ENCODE data around the gene IGSF23. TPM values are rescaled to one million over a fixed set of nuclear protein-coding genes. Genes with fewer than 3 reads are reported as not detected.
A peak's percentile ranks its signal among the peaks of the same experiment; 100 is the strongest.

IGSF23 gene
- total and polyA plus RNA-seq, 12 donors = not detected

DNA sequence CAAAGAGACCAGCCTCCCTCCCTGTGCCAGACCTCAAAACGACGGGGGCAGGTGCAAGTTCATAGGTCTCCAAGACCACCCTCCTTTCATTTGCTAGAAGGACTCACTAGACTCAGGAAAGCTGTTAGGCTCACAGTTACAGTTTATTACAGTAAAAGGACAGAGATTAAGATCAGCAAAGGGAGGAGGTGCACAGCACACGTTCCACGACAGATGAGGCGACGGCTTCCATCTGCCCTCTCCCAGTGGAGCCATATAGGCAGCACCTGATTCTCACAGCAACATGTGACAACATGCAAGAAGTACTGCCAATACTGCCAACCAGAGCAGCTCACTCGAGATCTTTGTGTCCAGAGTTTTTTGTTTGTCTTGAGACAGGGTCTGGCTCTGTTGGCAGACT, 48.5 kb downstream of the IGSF23 start:
- 45 to 72% (median 63%) methylated on average over 2 to 7 of the region's 7 CpGs for WGBS, 4 donors
- H3K4me1 ChIP-seq (replicated peaks in 1 of 2) = peaks cover 0 to 4% of the 10 kb centered on the region in 2 donors
- H3K36me3 ChIP-seq (replicated peaks in 1 of 2) = peaks cover 0 to 49% of the 10 kb centered on the region in 2 donors
- H3K27ac ChIP-seq = peak overlapping the region in 1 of 5 donors; percentile 63
- H3K9me3 ChIP-seq (replicated peaks in 1 of 3) = no peaks in the 10 kb centered on the region
- no peak overlapping the region for H3K4me3 ChIP-seq
- H3K27me3 ChIP-seq = no peaks in the 10 kb centered on the region
- intact Hi-C loops (cut with DNase I) = no loop called here
- no peak for DNase-seq
- TF ChIP-seq CTCF (IDR thresholded peaks at IDR 0.05) (no peak), POLR2A (IDR thresholded peaks at IDR 0.05) (no peak)

- H3K27ac ChIP-seq = peak overlapping the region in 1 of 5 donors; percentile 63
- intact Hi-C loops (cut with DNase I) = no loop called here
- H3K27me3 ChIP-seq = no peaks in the 10 kb centered on the region
- no peaks in the 10 kb centered on the region for H3K9me3 ChIP-seq (replicated peaks in 1 of 3)
- peaks cover 0 to 4% of the 10 kb centered on the region in 2 donors for H3K4me1 ChIP-seq (replicated peaks in 1 of 2)
- WGBS, 4 donors = 52 to 60% (median 56%) methylated on average over 6 to 7 of the region's 7 CpGs
- no peak for DNase-seq
- TF ChIP-seq POLR2A (IDR thresholded peaks at IDR 0.05) (no peak), CTCF (IDR thresholded peaks at IDR 0.05) (no peak)
- H3K4me3 ChIP-seq = no peak overlapping the region
- peaks cover 0 to 45% of the 10 kb centered on the region in 2 donors for H3K36me3 ChIP-seq (replicated peaks in 1 of 2)
Observed at GRCh38 chr19:44662691-44663385, 49.5 kb downstream of the IGSF23 start.

- Histone ChIP-seq H3K4me1 (replicated peaks in 1 of 2) (peaks cover 0 to 4% of the 10 kb centered on the region in 2 donors), H3K4me3 (no peak overlapping the region), H3K27ac (no peak overlapping the region), H3K9me3 (replicated peaks in 1 of 3) (no peaks in the 10 kb centered on the region), H3K36me3 (replicated peaks in 1 of 2) (peaks cover 0 to 34% of the 10 kb centered on the region in 2 donors), H3K27me3 (no peaks in the 10 kb centered on the region)
- intact Hi-C loops (cut with DNase I) = no loop called here
- no peak for DNase-seq
- TF ChIP-seq CTCF (IDR thresholded peaks at IDR 0.05) = no peak
- TF ChIP-seq POLR2A (IDR thresholded peaks at IDR 0.05) = no peak
- WGBS, 4 donors = 93 to 100% (median 97%) methylated on average over 5 of the region's 5 CpGs
Observed at GRCh38 chr19:44663996-44664395, 50.6 kb downstream of the IGSF23 start.

DNA sequence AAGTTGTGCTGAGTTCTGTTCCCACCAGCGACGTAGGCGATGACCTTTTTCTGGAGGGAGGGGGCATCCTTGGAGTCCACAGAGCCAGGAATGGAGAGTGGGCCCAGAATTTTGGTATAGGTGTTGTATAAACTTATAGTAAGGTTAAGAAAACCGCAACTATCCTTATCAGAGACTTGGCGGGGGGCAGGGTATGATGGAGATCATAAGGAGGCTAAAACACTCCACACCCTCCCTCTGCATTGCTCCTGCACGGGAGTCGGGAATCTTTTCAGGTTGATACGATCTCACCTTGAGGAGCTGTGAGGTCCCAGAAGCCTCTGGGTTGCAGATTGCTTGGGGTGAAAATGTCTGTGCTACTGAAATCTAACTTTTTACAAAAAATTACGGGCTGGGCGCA, 51.6 kb downstream of the IGSF23 start:
- peaks cover 0 to 25% of the 10 kb centered on the region in 2 donors for H3K36me3 ChIP-seq (replicated peaks in 1 of 2)
- DNase-seq = no peak
- no peaks in the 10 kb centered on the region for H3K27me3 ChIP-seq
- 87 to 96% (median 92%) methylated on average over 10 of the region's 10 CpGs for WGBS, 4 donors
- H3K4me1 ChIP-seq (replicated peaks in 1 of 2) = peaks cover 0 to 4% of the 10 kb centered on the region in 2 donors
- TF ChIP-seq CTCF (IDR thresholded peaks at IDR 0.05) (no peak), POLR2A (IDR thresholded peaks at IDR 0.05) (no peak)
- no peak overlapping the region for H3K27ac ChIP-seq
- no peaks in the 10 kb centered on the region for H3K9me3 ChIP-seq (replicated peaks in 1 of 3)
- H3K4me3 ChIP-seq = no peak overlapping the region
- intact Hi-C loops (cut with DNase I) = no loop called here

Measured in adrenal gland (tissue), 12 donors.